IPS DF 19.7 (cell line): ENCODE data around the gene PDE12.

Experiments
- DNase-seq: peaks from one replicate; pipeline ENCODE4 v3.0.0-alpha.2; 2013; ENCODE audit warnings: low read depth, low spot score

The PDE12 gene

GRCh38 chr3:57555738-57556458, at the start of gene PDE12:
Gene PDE12, plus strand, starts transcription at chr3:57556274. Its CDS starts 106 bp downstream, at chr3:57556380.
- DNase-seq, result no peak

GRCh38 chr3:57512166-57512565, 43.9 kb upstream of the PDE12 start:
- no peak for DNase-seq

GRCh38 chr3:57518276-57518915, 37.7 kb upstream of the PDE12 start:
- no peak for DNase-seq

- no peak for DNase-seq
Measured at GRCh38 chr3:57530071-57530608, 25.9 kb upstream of the PDE12 start.

- DNase-seq, result no peak
Measured at GRCh38 chr3:57538465-57538864, 17.6 kb upstream of the PDE12 start.

GRCh38 chr3:57544181-57545125, 11.6 kb upstream of the PDE12 start, which contains the start of gene DNAH12:
Gene DNAH12, minus strand, starts transcription at chr3:57544344. Its CDS starts 1,474 bp downstream, at chr3:57542870.
- peak; percentile 86 for DNase-seq

- DNase-seq, result no peak
Measured at GRCh38 chr3:57545636-57546268, 10.3 kb upstream of the PDE12 start.

- DNase-seq, result no peak
Measured at GRCh38 chr3:57546616-57547015, 9.5 kb upstream of the PDE12 start.

GRCh38 chr3:57555306-57555705, 768 bp upstream of the PDE12 start:
- no peak for DNase-seq

GRCh38 chr3:57556459-57557084, 498 bp downstream of the PDE12 start:
- no peak for DNase-seq

- no peak for DNase-seq
Measured at GRCh38 chr3:57557085-57557537, 1.0 kb downstream of the PDE12 start.

GRCh38 chr3:57559526-57559925, 3.5 kb downstream of the PDE12 start:
- no peak for DNase-seq

- DNase-seq, result no peak
Measured at GRCh38 chr3:57569859-57570450, 13.9 kb downstream of the PDE12 start.

GRCh38 chr3:57570878-57571277, 14.8 kb downstream of the PDE12 start:
- DNase-seq, result no peak

GRCh38 chr3:57572096-57572495, 16.0 kb downstream of the PDE12 start:
- DNase-seq, result no peak

- DNase-seq, result no peak
Measured at GRCh38 chr3:57575966-57576626, 20.0 kb downstream of the PDE12 start.

GRCh38 chr3:57577801-57578200, 21.7 kb downstream of the PDE12 start:
- DNase-seq, result no peak

- DNase-seq, result no peak
Measured at GRCh38 chr3:57582474-57583168, 26.5 kb downstream of the PDE12 start.

- no peak for DNase-seq
Measured at GRCh38 chr3:57583544-57583943, 27.5 kb downstream of the PDE12 start.
